Hepatocyte (in vitro differentiated cells): ENCODE data around the gene BNIP2.

Source experiments
- EZH2 ChIP-seq: fragments of 200-600 bp; sonication (generic); IDR thresholded peaks from 2 replicates; pipeline ENCODE4 v1.6.1; 2016; ENCODE audit warnings: antibody characterized with exemption, mild to moderate bottlenecking, borderline replicate concordance
- TF ChIP-seq, protein P1 (sequence below): fragments of 200-600 bp; sonication (generic); IDR thresholded peaks from 2 replicates; pipeline ENCODE4 v1.5.1; 2016; ENCODE audit warnings: antibody characterized with exemption, mild to moderate bottlenecking; ENCODE audit not compliant: poor library complexity

DNA sequence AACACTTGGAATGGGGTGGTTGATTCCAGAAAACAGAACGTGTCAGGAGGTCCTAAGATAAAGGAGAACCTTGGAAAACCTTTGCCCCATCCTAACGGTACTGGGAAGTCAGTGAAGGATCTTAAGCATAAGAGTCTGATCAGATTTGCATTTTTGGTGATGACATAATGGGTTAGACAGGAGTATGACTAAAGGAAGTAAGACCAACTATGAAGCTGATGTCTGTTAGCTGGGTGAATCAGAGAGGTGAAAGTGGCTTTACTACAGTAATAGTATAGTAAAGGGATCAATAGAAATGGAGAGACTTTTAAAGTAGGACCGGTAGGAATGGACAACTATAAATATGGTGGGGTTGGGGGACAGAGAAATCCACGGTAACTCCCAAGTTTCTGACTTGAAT is 44.4 kb downstream of the BNIP2 start:
- TF ChIP-seq, protein P1, sequence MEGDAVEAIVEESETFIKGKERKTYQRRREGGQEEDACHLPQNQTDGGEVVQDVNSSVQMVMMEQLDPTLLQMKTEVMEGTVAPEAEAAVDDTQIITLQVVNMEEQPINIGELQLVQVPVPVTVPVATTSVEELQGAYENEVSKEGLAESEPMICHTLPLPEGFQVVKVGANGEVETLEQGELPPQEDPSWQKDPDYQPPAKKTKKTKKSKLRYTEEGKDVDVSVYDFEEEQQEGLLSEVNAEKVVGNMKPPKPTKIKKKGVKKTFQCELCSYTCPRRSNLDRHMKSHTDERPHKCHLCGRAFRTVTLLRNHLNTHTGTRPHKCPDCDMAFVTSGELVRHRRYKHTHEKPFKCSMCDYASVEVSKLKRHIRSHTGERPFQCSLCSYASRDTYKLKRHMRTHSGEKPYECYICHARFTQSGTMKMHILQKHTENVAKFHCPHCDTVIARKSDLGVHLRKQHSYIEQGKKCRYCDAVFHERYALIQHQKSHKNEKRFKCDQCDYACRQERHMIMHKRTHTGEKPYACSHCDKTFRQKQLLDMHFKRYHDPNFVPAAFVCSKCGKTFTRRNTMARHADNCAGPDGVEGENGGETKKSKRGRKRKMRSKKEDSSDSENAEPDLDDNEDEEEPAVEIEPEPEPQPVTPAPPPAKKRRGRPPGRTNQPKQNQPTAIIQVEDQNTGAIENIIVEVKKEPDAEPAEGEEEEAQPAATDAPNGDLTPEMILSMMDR: no peak
- no peak for TF ChIP-seq EZH2
